Liver (tissue), 2 donors: ENCODE measurements around the gene XG.

ENCODE experiments used
- GABPA ChIP-seq, 2 donors: IDR thresholded peaks in 1 of 2; conservative IDR thresholded peaks in 1 of 2; 2 replicates each; pipeline ENCODE4 v1.6.1; 2016; ENCODE audit warnings: antibody characterized with exemption in 2 of 2, mild to moderate bottlenecking in 1 of 2, moderate library complexity in 1 of 2
- RAD21 ChIP-seq, 2 donors: IDR thresholded peaks; 2 replicates each; pipeline ENCODE4 v1.6.1; 2016; ENCODE audit warnings: antibody characterized with exemption in 2 of 2, mild to moderate bottlenecking in 2 of 2
- donor health status: healthy.

DNA sequence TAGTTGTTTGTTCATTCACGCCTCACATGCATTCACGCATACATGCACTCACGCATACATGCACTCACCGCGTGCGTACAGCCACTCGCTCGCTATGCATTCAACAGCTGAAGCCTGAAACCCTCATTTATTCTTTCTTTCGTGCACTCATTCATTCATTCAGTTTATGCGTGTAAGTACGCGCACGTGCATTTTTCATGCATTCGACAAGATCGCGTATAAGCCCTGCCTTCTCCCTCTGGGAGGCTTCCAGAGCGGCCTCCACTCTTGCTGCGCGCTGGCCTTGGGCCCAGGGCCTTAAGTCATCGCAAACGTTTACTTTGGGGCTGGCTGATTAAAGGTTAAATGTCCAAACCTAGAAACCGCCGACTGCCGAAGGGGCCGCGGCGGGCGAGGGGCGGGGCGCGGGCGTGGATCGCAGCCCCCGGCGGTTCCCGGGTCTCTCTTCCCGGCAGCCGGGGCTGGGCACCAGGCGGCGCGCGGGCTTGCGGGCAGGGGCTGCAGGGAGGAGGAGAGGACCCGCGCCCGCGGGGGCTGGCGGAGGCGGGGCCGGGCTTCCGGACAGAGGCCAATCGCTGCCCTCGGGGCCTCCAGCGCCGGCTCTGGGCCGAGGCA, 76.6 kb downstream of the XG start, which contains the start of gene GYG2:
- TF ChIP-seq RAD21 (IDR thresholded peaks at IDR 0.05) (no peak), GABPA (IDR thresholded peaks at IDR 0.05 in 1 of 2, conservative IDR thresholded peaks at IDR 0.05 in 1 of 2) (no peak)
